Motor neuron (in vitro differentiated cells): ENCODE data around the gene GPD1. TPM values are rescaled to one million over a fixed set of nuclear protein-coding genes. Genes with fewer than 3 reads are reported as not detected.
A peak's percentile ranks its signal among the peaks of the same experiment; 100 is the strongest.
"Not testable (repeated sequence)": the region's sequence is repeated elsewhere in the genome, so short reads cannot be mapped to it uniquely, and the experiment has no call there.

Experiments
- ATAC-seq, 8 experiments: fragments of 200-7000 bp; cut with Tn5 transposase; replicated peaks in 6 of 8; 2 replicates each; pipeline ENCODE4 v1.8.0; 2021; ENCODE audit warnings: mild to moderate bottlenecking in 8 of 8, moderate library complexity in 8 of 8
- H3K27ac ChIP-seq, 2 donors: fragments of 250-450 bp; sonication (Bioruptor Pico); 2 replicates each; pipeline ENCODE4 v1.9.0; 2021; ENCODE audit warnings: antibody characterized with exemption in 2 of 2, mild to moderate bottlenecking in 2 of 2, moderate library complexity in 1 of 2
- H3K4me1 ChIP-seq, 2 donors: fragments of 250-450 bp; sonication (Bioruptor Pico); replicated peaks in 1 of 2; 2 replicates each; pipeline ENCODE4 v1.6.1; 2021; ENCODE audit warnings: antibody characterized with exemption in 2 of 2, mild to moderate bottlenecking in 2 of 2, moderate library complexity in 1 of 2
- H3K4me3 ChIP-seq, 5 donors: fragments of 250-450 bp; sonication (Bioruptor Pico); 2 replicates each; pipeline ENCODE4 v1.9.0; 2021; ENCODE audit warnings: antibody characterized with exemption in 5 of 5, mild to moderate bottlenecking in 5 of 5, moderate library complexity in 4 of 5
- WGBS, 10 experiments: fragments of 450-650 bp; shearing (Covaris generic); methylation state at CpG; one replicate each; pipeline ENCODE4 v1.0.0; 2022; 5-methylcytosine and 5-hydroxymethylcytosine counted together
- in situ Hi-C, 9 experiments: fragments of 400-800 bp; cut with MboI; loops; one replicate each; pipeline ENCODE4 v1.15.0; 2021; ENCODE audit warnings: low sequenced_read_pairs in 9 of 9, low pct_unique_long_range_greater_than_20kb in 2 of 9; ENCODE audit not compliant: unreplicated experiment in 9 of 9
- total RNA-seq, 8 experiments: library from RNA; unstranded; fragments of 300-600 nt; gene quantifications; 2 replicates each; pipeline versions ENCODE4 v1.2.3 to v1.2.4, GENCODE V29; 2022

The GPD1 gene
- total RNA-seq, 8 experiments from 2014 or later = 0.43 to 7.5 (median 1.1) TPM

DNA sequence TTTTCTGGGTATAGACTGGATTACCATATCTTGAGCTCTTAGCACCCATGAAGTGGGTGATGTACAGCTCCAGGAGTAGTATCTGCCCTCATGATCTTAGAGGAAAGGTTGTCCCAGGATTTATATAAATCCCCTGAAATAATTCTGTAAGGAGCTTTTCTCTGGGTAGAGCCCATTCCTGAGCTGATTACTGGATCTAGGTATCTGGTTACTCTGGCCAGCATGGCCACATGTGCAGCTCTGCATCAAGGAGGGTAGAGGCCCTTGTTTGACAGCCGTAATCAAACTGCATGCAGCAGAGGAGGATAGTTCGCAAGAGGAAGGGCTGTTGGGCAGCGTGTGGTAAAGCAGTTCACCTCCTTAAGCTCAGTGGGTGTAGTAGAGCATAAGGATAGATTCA is 16.7 kb downstream of the GPD1 start:
- Histone ChIP-seq H3K4me1 (no peaks in the 10 kb centered on the region), H3K27ac (no peak overlapping the region), H3K4me3 (no peak overlapping the region)
- no peak for ATAC-seq
- 82 to 100% (median 94%) methylated on average over 2 to 3 of the region's 3 CpGs; no CpG with 5 or more reads in 3 of the 10 experiments for WGBS, 10 experiments
- in situ Hi-C loops = no loop called here

DNA sequence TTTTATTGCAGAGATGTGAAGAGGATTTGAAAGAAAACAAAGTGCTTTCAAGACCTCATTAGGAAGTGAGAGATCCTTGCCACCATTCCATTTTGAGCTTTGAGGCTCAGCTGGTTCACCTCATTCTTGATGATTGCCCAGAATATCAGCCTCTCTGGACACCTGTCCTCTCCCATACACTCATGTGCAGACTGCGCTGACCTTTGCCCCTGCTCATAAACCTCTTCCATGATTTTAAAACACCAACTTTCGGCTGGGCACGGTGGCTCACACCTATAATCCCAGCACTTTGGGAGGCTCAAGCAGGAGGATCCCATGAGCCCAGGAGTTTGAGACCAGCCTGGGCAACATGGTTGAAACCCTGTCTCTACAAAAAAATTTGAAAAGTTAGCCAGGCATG is 17.1 kb downstream of the GPD1 start:
- H3K4me3 ChIP-seq = no peak overlapping the region
- 82 to 100% (median 97%) methylated on average over 2 to 3 of the region's 3 CpGs; no CpG with 5 or more reads in 4 of the 10 experiments for WGBS, 10 experiments
- H3K27ac ChIP-seq = no peak overlapping the region
- ATAC-seq = no peak
- no peaks in the 10 kb centered on the region for H3K4me1 ChIP-seq
- in situ Hi-C loops = no loop called here

DNA sequence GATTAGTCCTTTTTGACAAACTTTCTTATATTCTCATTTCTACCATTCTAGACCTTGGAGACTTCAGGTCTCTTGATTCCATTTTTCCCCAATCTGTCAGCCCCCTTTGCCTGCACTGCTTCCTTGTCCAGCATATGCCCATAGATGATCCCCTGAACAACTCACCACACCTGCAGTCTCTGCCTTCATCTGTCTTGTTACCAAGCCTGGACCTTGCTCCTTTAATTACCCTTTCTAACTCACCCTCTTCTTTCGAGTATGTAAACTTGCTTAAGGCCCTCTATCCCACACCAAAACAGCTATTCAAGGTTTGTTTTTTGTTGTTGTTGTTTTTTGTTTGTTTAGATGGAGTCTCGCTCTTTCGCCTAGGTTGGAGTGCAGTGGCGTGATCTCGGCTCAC is 17.8 kb downstream of the GPD1 start:
- ATAC-seq = no peak

DNA sequence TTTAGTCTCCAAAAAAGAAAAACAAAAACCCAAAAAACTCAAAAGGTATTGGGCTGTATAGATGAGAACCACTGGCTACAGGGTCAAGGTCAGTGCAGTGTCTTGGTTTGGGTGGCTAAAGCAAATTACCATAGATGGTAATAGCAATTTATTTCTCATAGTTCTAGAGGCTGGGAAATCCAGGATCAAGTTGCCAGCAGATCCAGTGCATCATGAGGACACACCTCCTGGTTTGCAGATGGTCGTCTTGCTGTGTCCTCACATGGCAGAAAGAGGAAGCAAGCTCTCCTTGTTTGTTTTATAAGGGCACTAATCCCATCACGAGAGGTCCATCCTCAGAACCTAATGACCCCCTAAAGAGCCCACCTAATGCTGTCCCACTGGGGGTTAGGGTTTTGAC is 19.4 kb downstream of the GPD1 start:
- ATAC-seq = peak in 3 of 8 experiments; percentile 39 to 56 (median 43)
- 88 to 100% (median 100%) methylated on average over 1 to 2 of the region's 2 CpGs; no CpG with 5 or more reads in 4 of the 10 experiments for WGBS, 10 experiments
- Histone ChIP-seq H3K4me1 (no peaks in the 10 kb centered on the region), H3K4me3 (no peak overlapping the region), H3K27ac (no peak overlapping the region)
- in situ Hi-C loops = no loop called here

More for the DNA sequence above, 17.8 kb downstream of the GPD1 start:
- Histone ChIP-seq H3K27ac (no peak overlapping the region), H3K4me3 (no peak overlapping the region), H3K4me1 (no peaks in the 10 kb centered on the region)
- 86 to 100% (median 100%) methylated on average over 1 to 5 of the region's 5 CpGs for WGBS, 10 experiments
- in situ Hi-C loops = no loop called here

DNA sequence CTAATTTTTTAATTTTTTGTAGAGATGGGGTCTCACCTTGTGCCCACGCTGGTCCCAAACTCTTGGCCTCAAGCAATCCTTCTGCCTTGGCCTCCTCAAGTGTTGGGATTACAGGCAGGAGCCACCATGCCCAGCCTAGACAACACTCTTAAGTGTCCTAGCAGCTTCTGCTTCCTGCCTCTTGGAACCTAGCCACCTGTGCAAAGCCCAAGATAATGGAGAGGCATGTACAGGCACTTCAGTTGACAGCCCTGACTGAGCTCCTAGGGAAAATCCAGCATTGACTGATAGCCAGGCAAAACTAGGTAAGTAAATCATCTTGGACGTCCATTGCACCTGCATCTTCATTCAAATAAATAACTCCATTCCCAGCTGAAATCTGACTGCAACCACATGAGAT is 23.7 kb downstream of the GPD1 start:
- WGBS, 10 experiments = 57 to 100% (median 86%) methylated on average over 1 to 2 of the region's 2 CpGs; no CpG with 5 or more reads in 1 of the 10 experiments
- no peak for ATAC-seq
- Histone ChIP-seq H3K4me1 (no peaks in the 10 kb centered on the region), H3K4me3 (no peak overlapping the region), H3K27ac (no peak overlapping the region)
- in situ Hi-C loops = no loop called here

DNA sequence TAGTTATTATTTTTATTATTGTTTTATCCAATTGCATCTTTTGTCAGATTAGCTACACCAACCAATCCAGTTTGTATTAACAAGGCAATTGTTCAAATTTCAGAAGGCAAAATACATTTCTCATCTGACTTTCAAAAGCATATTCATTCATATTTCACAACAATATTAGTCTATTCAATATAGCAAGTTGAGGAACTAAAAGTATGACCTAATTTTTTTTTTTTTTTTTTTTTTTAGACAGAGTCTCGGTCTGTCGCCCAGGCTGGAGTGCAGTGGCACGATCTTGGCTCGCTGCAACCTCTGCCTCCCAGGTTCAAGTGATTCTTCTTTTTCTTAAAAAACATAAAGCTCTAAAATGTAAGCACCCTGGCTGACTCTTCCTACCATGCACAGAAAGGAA is 25.5 kb downstream of the GPD1 start:
- no peak for ATAC-seq
- in situ Hi-C loops = no loop called here
- no peaks in the 10 kb centered on the region for H3K4me1 ChIP-seq
- no peak overlapping the region for H3K27ac ChIP-seq
- H3K4me3 ChIP-seq = no peak overlapping the region
- WGBS, 10 experiments = 40 to 100% (median 96%) methylated on average over 2 to 4 of the region's 4 CpGs; no CpG with 5 or more reads in 3 of the 10 experiments

DNA sequence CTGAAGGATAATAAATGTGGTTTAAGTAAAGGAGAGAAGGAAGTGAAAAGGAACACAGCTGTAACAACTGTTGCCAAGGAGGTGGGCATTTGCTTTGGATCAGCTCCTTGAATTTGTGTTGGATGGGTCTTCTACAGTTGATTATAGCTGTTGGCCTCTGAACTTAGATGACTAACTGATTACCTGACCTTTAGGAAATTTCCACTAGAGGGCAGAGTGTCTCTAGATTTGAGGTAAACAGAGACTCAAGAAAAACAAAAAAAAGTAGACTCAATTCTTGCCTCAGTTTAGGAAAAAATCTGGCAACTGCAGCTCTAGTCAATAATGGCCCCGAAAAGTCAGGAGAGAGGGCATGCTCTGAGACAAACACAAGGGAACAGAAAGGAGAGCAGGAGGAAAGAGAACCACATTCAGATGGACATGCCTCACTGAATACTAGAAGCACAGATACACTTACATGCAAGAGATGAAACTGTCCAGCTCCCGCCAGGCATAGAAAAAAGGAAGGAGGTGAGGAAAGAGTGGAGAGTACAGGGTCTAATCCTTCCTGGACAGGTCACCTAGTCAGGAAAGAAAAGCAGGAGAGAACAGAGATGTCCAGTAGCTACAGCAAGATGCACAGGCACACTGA is 28.8 kb downstream of the GPD1 start:
- ATAC-seq = peak in 2 of 8 experiments; percentile 12 to 22
- WGBS, 10 experiments = 42 to 100% (median 78%) methylated on average over 1 to 2 of the region's 2 CpGs; no CpG with 5 or more reads in 2 of the 10 experiments
- Histone ChIP-seq H3K27ac (no peak overlapping the region), H3K4me1 (no peaks in the 10 kb centered on the region), H3K4me3 (no peak overlapping the region)
- in situ Hi-C loops = no loop called here

DNA sequence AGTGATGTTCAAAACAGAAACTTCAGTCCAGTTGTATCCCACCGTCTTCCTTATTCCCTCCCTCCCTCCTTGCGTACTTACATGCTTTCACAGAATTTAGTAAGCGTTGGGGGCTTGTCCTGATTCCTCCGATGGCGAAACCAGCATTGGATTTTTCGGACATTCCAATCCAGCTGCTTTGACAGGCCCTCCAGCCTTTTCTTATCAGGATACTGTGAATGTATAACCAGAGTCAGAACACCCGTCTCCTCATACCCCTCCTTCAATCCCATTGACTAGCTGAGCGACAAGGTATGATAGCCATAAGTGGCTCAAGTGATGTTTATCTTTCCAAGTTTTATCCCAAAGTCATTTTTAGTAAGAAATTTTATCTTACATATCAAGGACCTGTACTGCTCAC is 39.2 kb downstream of the GPD1 start:
- Histone ChIP-seq H3K27ac (no peak overlapping the region), H3K4me1 (no peaks in the 10 kb centered on the region), H3K4me3 (no peak overlapping the region)
- in situ Hi-C loops = no loop called here
- WGBS, 10 experiments = 80 to 98% (median 93%) methylated on average over 1 to 7 of the region's 8 CpGs; no CpG with 5 or more reads in 2 of the 10 experiments
- no peak for ATAC-seq

DNA sequence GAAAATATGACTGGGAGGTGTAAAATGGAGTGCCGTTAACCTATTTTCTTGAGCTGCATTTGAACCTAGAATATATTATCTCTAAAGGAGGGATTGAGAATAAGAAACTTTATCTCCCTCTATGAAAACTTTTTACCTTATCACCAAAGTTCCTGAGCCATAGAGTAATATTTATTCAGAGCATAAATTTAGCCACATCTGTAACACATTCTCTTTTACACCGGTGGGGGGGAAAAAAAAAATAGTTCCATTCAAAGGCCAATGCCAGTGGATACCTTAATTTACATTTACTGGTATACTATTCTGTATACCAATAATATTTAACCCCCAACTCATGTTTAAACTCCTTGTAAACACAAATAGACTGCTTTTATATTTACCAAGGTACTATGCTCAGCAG is 41.6 kb downstream of the GPD1 start:
- Histone ChIP-seq H3K4me3 (no peak overlapping the region), H3K4me1 (no peaks in the 10 kb centered on the region), H3K27ac (no peak overlapping the region)
- ATAC-seq = no peak
- WGBS, 10 experiments = 60 to 100% (median 89%) methylated on average over 1 to 2 of the region's 2 CpGs; no CpG with 5 or more reads in 1 of the 10 experiments
- in situ Hi-C loops = no loop called here

DNA sequence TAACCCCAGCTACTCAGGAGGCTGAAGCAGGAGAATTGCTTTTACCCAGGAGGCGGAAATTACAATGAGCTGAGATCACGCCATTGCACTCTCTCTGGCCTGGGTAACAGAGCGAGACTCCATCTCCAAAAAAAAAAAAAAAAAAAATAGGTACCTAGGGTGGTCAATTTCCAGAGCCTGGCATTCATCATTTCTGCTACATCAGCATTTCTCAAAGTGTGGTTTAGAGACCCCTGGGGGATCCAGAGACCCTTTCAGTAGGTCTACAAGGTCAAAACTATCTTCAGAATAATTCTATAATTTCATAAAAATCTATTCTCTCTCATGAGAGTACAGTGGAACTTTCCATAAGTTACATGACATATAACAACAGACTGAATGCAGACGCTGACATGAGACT is 43.5 kb downstream of the GPD1 start:
- in situ Hi-C loops = no loop called here
- no peak for ATAC-seq

DNA sequence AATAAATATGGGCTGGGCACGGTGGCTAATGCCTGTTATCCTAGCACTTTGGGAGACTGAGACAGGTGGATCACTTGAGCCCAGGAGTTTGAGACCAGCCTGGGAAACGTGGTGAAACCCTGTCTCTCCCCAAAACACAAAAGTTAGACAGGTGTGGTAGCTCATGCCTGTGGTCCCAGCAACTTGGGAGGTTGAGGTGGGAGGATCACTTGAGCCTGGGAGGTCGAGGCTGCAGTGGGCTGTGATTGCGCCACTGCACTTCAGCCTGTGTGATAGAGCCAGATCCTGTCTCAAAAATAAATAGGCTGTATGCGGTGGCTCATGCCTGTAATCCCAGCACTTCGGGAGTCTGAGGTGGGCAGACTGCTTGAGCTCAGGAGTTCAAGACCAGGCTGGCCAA is 44.2 kb downstream of the GPD1 start:
- ATAC-seq, H3K4me1 ChIP-seq, in situ Hi-C loops, H3K4me3 ChIP-seq, H3K27ac ChIP-seq: not testable (repeated sequence)
- 77 to 100% (median 96%) methylated on average over 1 to 5 of the region's 6 CpGs; no CpG with 5 or more reads in 3 of the 10 experiments for WGBS, 10 experiments

More for the DNA sequence above, 43.5 kb downstream of the GPD1 start:
- no peak overlapping the region for H3K4me3 ChIP-seq
- H3K27ac ChIP-seq = no peak overlapping the region
- H3K4me1 ChIP-seq = no peaks in the 10 kb centered on the region
- 86 to 100% (median 100%) methylated on average over 1 to 4 of the region's 4 CpGs; no CpG with 5 or more reads in 2 of the 10 experiments for WGBS, 10 experiments

DNA sequence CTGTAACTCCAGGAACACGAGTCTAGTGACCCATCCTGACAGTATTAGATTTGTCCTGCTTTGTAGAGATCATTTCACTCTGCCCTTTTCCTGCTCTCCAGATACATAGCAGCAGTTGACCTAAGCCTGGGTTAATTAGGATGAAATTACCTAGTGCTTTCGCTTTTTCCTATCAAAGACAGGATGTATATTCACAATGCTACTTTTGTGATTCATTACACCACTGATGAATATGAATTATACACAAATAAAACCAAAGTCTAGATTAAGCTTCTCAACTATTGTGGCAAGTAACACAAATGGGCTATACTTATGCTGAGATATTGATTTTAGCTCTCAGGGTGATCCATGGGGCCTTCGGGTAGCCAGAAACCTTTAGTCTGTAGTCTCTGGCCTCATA is 45.5 kb downstream of the GPD1 start:
- Histone ChIP-seq H3K4me3 (no peak overlapping the region), H3K27ac (no peak overlapping the region), H3K4me1 (no peaks in the 10 kb centered on the region)
- ATAC-seq = no peak
- WGBS, 10 experiments = 60 to 93% (median 80%) methylated on average over 1 to 3 of the region's 3 CpGs; no CpG with 5 or more reads in 1 of the 10 experiments
- in situ Hi-C loops = no loop called here

DNA sequence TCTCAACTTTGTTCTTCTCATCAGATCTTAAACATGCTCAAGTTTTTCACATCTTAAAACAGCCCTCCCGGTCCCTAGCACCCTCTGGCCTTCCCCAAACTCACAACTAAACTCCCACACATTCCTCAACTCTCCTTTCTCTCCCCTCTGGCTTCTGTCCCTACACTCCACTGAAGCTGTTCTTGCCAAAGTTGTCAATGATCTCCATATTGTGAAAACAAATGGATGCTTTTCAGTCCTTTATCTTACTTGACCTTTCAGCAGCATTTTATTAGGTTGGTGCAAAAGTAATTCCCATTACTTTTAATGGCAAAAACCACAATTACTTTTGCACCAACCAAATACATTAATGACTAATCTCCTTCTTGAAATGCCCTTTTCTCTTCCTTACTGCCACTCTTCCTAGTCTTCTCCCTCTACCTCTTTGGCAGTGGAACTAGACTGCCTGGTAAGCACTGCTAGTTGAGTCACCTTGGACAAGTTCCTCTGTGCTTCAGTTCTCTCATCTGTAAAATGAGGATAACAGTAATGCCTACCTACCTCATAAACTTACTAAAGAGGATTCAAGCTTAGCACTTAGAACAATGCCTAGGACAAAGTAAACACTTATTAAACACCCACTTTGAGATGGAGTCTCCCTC is 47.4 kb downstream of the GPD1 start:
- in situ Hi-C loops = no loop called here
- Histone ChIP-seq H3K4me1 (no peaks in the 10 kb centered on the region), H3K27ac (no peak overlapping the region), H3K4me3 (no peak overlapping the region)
- WGBS, 10 experiments = 0 to 100% (median 100%) methylated on average over 1 of the region's 1 CpG; no CpG with 5 or more reads in 4 of the 10 experiments
- no peak for ATAC-seq
